ENCODE data around the gene TMEM245.

The TMEM245 gene

GRCh38 chr9:109100543-109101201 lies 19.1 kb downstream of the TMEM245 start:
- no peak for DNase-seq

GRCh38 chr9:109098960-109099308 lies 20.8 kb downstream of the TMEM245 start:
- no peak for DNase-seq

DNA sequence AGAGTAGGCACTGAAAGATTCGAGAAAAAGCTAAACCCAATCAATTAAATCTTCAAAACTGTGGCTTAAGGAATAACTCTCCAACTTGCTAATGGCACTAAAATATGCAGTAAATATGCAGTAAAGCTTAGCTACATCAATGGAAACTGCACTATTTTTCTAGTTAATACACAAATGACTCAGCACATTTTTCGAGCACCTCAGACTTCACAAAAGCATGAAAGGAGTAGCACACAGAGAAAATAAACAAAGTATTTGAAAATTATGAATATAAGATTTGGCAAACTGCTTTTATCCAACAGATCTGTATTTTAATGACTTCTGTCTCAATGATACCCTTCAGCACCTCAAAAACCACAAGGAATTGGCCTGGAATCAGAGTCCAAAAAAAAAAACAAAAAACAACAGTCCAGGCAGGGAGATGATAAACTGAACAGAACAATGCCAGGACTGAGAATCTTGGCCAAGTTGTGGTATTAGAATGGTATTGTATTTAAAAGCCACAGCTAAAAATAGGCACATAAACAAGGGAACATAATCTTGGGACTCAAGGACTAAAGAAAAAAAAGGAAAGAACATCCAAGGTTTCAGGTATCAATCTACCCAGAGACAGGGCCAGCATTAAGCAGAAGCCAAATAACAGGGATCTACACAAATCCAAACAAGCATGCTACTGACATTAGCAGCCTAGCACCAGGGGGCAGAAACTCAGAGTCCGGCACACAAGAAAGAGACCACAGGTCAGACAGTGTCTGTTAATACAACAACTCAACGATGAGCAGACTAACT lies 21.4 kb downstream of the TMEM245 start:
- peak; percentile 50 for DNase-seq

GRCh38 chr9:109097146-109097545 lies 22.6 kb downstream of the TMEM245 start:
- no peak for DNase-seq

GRCh38 chr9:109095321-109095720 lies 24.4 kb downstream of the TMEM245 start:
- no peak for DNase-seq

GRCh38 chr9:109094268-109094667 lies 25.5 kb downstream of the TMEM245 start:
- DNase-seq: no peak

DNA sequence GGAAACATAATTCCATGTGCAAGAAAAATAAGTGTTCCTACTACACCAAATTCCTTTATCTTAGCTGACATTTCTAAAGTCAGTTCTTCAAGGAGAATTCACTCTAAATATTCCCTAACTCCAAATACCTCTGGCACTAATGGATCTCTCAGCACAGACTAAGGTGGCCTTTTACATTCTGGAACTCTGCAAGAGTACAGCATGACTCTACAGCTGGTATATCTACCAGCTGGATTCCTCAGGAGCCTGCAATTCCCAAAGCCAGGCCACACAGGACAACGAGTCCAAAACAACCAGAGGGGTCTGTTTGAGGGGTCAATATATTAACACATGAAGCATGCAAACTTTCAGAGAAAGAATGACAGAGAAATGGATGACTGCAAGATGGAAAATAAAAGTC lies 27.2 kb downstream of the TMEM245 start:
- no peak for DNase-seq

GRCh38 chr9:109092051-109092580 lies 27.6 kb downstream of the TMEM245 start:
- DNase-seq: no peak

DNA sequence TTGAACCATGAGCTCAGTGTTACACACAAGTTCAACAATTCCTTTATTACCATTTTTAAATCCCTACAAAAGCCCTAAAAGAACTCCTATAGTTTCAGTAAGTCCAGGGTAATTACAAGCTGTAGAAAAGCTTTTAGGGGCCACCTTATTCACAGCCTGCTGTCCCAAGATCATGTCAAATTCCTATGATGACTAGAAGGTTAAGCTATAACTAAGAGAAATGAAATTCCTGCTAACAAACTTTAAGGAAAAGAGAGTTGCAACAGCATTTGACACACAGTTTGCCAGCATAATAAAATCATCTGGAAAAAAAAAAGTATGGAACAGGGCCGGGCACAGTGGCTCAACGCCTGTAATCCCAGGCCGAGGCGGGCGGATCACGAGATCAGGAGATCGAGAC lies 31.5 kb downstream of the TMEM245 start:
- no peak for DNase-seq

DNA sequence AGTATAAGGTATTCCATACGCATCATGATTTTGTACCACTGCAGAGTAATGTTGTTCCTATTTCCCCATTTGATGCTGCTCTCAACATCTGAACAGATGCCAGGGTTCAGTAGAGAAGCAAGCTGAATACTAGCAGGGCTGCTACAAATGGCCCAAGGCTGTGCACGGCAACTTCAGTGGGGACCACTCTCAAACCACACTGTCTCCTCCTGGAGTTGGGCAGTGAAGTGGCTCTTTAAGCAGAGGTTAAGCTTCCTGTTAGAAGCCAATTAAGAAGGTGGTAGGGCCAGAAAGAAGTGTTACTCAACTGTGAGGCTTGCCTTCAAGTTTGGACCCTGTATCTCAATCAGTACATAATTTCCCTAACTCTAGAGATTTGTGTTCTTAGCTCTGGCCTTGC lies 32.0 kb downstream of the TMEM245 start:
- DNase-seq: no peak

- DNase-seq: no peak
Measured at GRCh38 chr9:109086221-109086620, 33.5 kb downstream of the TMEM245 start.

- DNase-seq: no peak
Measured at GRCh38 chr9:109085510-109085909, 34.2 kb downstream of the TMEM245 start.

DNA sequence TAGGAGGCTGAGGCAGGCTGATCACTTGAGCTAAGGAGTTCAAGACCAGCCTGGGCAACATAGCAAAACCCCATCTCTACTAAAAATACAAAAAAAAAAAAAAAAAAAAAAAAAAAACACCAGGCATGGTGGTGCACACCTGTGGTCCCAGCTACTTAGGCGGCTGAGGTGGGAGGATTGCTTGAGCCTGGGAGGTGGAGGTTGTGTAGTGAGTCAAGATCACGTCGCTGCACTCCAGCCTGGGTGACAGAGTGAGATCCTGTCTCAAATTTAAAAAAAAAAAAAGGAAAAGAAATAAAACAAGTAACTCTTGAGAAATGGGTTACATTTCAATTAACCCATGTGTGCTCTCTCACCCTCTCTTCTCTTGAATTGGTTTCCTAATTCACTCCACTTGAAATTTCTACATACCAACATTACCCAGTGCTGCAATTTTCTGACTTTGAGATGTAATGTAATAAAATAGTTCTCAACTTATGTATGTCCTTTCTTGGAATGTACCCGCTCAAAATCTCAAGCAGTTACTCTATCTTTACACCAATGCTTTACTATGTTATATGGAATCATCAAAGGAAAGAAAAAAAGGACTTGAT lies 35.8 kb downstream of the TMEM245 start:
- DNase-seq: no peak

GRCh38 chr9:109083141-109083540 lies 36.6 kb downstream of the TMEM245 start:
- DNase-seq: no peak

GRCh38 chr9:109082091-109082620 lies 37.6 kb downstream of the TMEM245 start:
- DNase-seq: no peak

- DNase-seq: no peak
Measured at GRCh38 chr9:109074236-109074889, 45.4 kb downstream of the TMEM245 start.

DNA sequence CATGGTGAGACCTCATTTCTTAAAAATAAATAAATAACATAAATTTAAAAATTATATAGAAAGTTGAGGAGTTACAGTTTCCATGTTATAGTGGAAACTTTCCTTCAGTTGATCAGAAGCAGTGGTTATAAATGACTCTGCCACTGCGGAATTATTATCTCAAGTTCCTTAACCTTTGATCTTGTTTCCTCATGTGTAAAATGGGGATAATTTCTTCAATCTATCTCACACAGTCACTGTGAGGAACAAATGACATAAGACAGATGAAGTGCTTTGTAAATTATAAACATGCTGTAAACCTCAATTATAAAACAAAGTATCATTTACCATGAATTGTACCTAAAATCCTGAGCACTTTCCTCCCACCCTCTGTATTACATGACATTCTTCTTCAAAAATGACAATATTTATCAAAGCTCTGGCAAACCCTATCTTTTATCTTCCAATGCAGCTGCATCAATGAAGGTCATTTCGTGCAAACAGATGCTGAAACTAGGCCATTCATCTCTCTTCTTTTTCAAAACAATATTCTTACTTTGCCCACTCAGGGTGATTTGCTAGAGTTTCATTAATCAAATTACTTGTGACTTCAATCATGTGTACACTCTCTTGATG lies 46.8 kb downstream of the TMEM245 start:
- no peak for DNase-seq

- DNase-seq: no peak
Measured at GRCh38 chr9:109072133-109072692, 47.5 kb downstream of the TMEM245 start.

GRCh38 chr9:109068764-109069163 lies 51.0 kb downstream of the TMEM245 start:
- DNase-seq: no peak

GRCh38 chr9:109064963-109065702 lies 54.6 kb downstream of the TMEM245 start:
- DNase-seq: no peak

DNA sequence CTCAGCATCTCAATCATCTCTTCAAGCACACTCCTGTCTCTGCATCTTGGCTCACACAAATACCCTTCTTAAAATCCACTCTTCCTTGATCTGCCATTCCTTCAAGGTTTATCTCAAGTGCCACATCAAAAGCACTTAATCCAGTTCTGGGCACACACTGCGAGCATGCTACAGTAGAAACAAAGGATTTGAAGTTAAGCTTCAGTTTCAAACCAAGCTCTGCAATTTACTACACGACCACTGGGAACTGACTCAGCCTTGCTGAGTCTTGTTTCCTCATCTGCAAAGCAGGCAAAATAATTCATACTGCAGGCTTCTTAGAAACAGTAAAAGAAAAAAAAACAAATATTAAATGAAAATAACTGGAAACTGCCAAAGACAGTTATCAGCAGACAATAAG lies 56.0 kb downstream of the TMEM245 start:
- no peak for DNase-seq

DNA sequence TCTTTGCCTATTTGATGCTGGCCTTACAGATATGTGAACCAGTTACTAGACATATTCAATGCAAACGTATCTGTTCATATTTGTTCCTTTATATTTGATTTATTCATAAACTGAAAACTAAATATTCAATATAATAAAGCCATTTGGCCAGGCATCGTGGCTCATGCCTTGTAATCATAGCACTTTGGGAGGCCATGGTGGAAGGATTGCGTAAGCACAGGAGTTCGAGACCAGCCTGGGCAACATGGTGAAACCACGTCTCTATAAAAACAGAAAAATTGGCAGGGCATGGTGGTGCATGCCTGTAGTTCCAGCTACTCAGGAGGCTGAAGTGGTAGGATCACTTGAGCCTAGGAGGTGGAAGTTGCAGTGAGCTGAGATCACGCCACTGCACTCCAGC lies 57.2 kb downstream of the TMEM245 start:
- no peak for DNase-seq
